ENCODE results near the gene KCTD19. TPM values are rescaled to one million over a fixed set of nuclear protein-coding genes. Genes with fewer than 3 reads are reported as not detected.

KCTD19 gene
- total RNA-seq, 4 donors from 2014 or later: under 0.01 to 2.3 (median 0.25) TPM

DNA sequence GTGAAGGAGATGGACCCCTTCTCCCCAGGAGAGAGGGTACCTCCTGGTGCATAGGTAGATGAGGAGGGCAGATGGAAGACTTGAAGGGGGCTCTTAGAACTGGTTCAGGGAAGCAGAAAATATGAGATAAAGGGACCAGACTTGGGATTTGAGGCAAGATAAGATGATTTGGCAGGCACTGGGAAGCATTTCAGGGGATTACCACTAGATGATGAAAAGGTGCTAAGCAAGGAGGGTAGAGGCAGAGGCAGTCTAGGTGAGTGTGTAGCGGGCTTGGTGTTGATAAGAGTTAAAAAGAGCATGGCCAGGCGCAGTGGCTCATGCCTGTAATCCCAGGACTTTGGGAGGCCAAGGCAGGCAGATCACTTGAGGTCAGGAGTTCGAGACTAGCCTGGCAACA lies 63.3 kb downstream of the KCTD19 start:
- Histone ChIP-seq H3K36me3 (no peaks in the 10 kb centered on the region), H3K9me3 (no peaks in the 10 kb centered on the region), H3K4me1 (peaks cover 0 to 4% (median 0%) of the 10 kb centered on the region in 4 donors), H3K4me3 (no peak overlapping the region), H3K27me3 (no peaks in the 10 kb centered on the region), H3K27ac (no peak overlapping the region)
- no peak for TF ChIP-seq EP300 (IDR thresholded peaks at IDR 0.05)
- WGBS, 2 donors: 86 to 90% methylated on average over 3 of the region's 3 CpGs
- DNase-seq (ENCODE audit: low spot score in 2 of 2): no peak

DNA sequence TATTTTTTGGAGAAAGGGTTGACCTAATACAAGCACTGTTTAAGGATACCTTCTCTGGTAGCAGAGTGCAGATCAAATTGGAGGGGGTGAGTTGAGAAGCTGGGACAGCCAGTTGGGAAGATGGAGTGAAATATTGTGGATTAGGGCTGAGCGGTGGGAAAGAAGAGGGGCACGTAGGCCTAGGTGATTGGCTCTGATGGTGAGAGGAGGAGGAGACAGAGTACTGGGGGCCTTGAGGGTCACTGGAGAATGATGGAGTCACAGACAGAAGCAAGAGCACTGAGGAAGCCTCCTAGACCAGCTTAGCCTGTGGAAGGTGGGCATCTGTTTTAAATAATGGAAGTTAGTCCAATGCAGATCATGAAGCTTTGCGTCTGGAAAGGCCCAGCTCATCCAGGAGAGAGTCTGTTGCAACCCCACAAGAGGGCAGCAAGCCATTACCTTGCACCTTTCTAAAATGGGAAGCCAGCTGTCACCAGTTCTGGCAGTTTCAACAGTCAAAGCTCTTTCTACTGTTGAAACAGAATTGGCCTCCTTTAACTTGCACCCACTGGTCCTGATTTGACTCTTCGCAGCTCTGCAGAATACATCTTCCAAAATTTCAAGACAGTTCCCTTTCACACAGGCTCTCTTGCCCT lies 66.0 kb downstream of the KCTD19 start:
- H3K4me1 ChIP-seq: no peaks in the 10 kb centered on the region
- 70 to 73% methylated on average over 4 of the region's 4 CpGs for WGBS, 2 donors
- no peaks in the 10 kb centered on the region for H3K36me3 ChIP-seq
- no peak overlapping the region for H3K27ac ChIP-seq
- H3K27me3 ChIP-seq: no peaks in the 10 kb centered on the region
- DNase-seq (ENCODE audit: low spot score in 2 of 2): no peak
- H3K4me3 ChIP-seq: no peak overlapping the region
- no peak for TF ChIP-seq POLR2A (IDR thresholded peaks at IDR 0.05)
- TF ChIP-seq, protein P1, sequence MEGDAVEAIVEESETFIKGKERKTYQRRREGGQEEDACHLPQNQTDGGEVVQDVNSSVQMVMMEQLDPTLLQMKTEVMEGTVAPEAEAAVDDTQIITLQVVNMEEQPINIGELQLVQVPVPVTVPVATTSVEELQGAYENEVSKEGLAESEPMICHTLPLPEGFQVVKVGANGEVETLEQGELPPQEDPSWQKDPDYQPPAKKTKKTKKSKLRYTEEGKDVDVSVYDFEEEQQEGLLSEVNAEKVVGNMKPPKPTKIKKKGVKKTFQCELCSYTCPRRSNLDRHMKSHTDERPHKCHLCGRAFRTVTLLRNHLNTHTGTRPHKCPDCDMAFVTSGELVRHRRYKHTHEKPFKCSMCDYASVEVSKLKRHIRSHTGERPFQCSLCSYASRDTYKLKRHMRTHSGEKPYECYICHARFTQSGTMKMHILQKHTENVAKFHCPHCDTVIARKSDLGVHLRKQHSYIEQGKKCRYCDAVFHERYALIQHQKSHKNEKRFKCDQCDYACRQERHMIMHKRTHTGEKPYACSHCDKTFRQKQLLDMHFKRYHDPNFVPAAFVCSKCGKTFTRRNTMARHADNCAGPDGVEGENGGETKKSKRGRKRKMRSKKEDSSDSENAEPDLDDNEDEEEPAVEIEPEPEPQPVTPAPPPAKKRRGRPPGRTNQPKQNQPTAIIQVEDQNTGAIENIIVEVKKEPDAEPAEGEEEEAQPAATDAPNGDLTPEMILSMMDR (IDR thresholded peaks at IDR 0.05): peak in 4 of 5 experiments; percentile 9 to 22 (median 16)
- no peaks in the 10 kb centered on the region for H3K9me3 ChIP-seq

GRCh38 chr16:67259705-67260104 lies 66.8 kb downstream of the KCTD19 start:
- 90 to 94% methylated on average over 12 of the region's 12 CpGs for WGBS, 2 donors

DNA sequence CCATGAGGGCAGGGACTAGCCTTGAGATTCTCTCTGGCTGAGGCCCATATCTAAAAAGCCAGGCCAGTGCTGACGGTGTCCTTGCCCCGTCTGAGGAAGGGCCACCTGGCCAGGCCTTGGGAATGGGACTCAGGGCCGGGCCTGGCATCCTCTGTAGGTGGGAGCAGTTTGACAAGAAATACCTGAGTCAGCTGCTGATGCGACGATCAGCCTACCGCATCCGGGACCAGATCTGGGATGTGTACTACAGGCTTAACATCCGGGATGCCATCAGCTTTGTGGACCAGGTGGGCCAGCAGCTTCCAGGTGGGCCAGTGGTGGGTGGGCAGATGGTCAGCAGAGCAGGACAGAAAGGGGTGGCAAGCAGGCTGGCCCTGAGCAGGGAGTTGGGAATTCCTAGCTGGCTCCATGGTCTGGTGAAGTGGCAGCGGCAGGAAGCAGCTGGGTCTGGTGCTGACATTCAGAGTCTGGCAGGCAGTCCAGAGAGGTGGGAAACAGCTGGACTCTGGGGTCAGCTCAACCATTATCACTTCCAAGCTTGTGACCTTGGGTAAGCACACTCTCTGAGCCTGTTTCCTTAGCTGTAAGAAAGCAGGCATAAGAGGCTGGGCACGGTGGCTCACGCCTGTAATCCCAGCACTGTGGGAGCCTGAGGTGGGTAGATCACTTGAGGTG lies 68.2 kb downstream of the KCTD19 start:
- no peak overlapping the region for H3K27ac ChIP-seq
- DNase-seq (ENCODE audit: low spot score in 2 of 2): no peak
- 80 to 82% methylated on average over 10 to 11 of the region's 11 CpGs for WGBS, 2 donors
- H3K4me1 ChIP-seq: no peaks in the 10 kb centered on the region
- no peaks in the 10 kb centered on the region for H3K27me3 ChIP-seq
- TF ChIP-seq POLR2A (IDR thresholded peaks at IDR 0.05): no peak
- TF ChIP-seq, protein P1 (IDR thresholded peaks at IDR 0.05): no peak
- no peak for TF ChIP-seq EP300 (IDR thresholded peaks at IDR 0.05)
- H3K9me3 ChIP-seq: no peaks in the 10 kb centered on the region
- no peaks in the 10 kb centered on the region for H3K36me3 ChIP-seq
- H3K4me3 ChIP-seq: no peak overlapping the region

More at GRCh38 chr16:67259705-67260104, 66.8 kb downstream of the KCTD19 start:
- TF ChIP-seq POLR2A (IDR thresholded peaks at IDR 0.05) (no peak), EP300 (IDR thresholded peaks at IDR 0.05) (no peak)
- TF ChIP-seq, protein P1 (IDR thresholded peaks at IDR 0.05): no peak
- no peaks in the 10 kb centered on the region for H3K27me3 ChIP-seq
- H3K27ac ChIP-seq: no peak overlapping the region
- no peak for DNase-seq (ENCODE audit: low spot score in 2 of 2)
- H3K4me1 ChIP-seq: no peaks in the 10 kb centered on the region
- no peak overlapping the region for H3K4me3 ChIP-seq
- no peaks in the 10 kb centered on the region for H3K9me3 ChIP-seq
- H3K36me3 ChIP-seq: no peaks in the 10 kb centered on the region

DNA sequence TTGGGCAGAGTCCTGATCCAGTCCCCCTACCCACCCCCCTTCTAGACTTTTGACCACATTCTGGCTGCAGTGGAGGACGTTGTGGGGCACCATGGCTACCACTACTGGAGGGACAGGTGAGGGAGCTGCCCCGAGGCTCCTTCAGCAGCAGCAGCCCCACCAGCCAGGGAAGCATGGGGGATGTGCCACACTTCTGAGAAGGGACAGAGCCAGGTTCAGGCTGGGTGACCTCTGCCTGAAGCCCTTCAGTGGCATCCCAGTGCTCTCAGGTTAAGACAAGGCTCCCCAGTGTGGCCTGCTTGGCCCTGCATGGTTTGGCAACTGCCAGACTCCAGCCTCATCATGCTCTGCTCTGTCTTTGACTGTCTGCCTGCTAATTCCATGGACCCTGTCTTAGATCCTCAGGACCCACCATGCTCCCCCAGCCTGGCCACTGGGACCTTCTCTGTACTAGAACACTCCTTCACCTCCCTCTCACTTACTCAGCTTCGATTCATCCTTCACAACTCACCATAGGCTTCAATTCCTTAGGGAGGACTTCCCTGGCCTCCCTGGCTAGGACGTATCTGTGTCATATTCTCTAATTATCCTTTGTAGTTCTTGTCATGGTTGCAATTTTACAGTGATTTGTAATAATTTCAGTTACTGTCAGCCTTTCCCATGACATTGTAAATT lies 68.9 kb downstream of the KCTD19 start:
- no peaks in the 10 kb centered on the region for H3K36me3 ChIP-seq
- H3K4me3 ChIP-seq: no peak overlapping the region
- WGBS, 2 donors: 72 to 76% methylated on average over 4 of the region's 4 CpGs
- H3K9me3 ChIP-seq: no peaks in the 10 kb centered on the region
- TF ChIP-seq, protein P1 (IDR thresholded peaks at IDR 0.05): no peak
- TF ChIP-seq EP300 (IDR thresholded peaks at IDR 0.05) (no peak), POLR2A (IDR thresholded peaks at IDR 0.05) (no peak)
- no peak for DNase-seq (ENCODE audit: low spot score in 2 of 2)
- no peaks in the 10 kb centered on the region for H3K27me3 ChIP-seq
- H3K27ac ChIP-seq: no peak overlapping the region
- H3K4me1 ChIP-seq: no peaks in the 10 kb centered on the region

All from tibial nerve (tissue), 4 donors.